Measurements from ENCODE around the gene CRYBB1.

CRYBB1 gene

GRCh38 chr22:26561756-26562417 is 55.9 kb downstream of the CRYBB1 start:
- H3K9me3 ChIP-seq (ENCODE audit: control insufficient read depth, insufficient read depth, low read length) = no peaks in the 10 kb centered on the region
- H3K27me3 ChIP-seq (ENCODE audit: control insufficient read depth, low read length) = no peaks in the 10 kb centered on the region
- peaks cover 5% of the 10 kb centered on the region; the same call in 1 of the 2 replicates for H4K20me1 ChIP-seq (ENCODE audit: control insufficient read depth, insufficient read depth, low read depth, low read length)
- H3K9me2 ChIP-seq (replicated peaks; ENCODE audit: control insufficient read depth, low read length) = no peaks in the 10 kb centered on the region
- no peak for TF ChIP-seq EZH2phosphoT487 (IDR thresholded peaks at IDR 0.05; ENCODE audit: borderline replicate concordance, low read length)
- TF ChIP-seq CTCF (IDR thresholded peaks at IDR 0.05; ENCODE audit: low read depth, low read length, poor library complexity, severe bottlenecking) = no peak
- no peak overlapping the region for H3K4me3 ChIP-seq (ENCODE audit: low read length)
- peaks cover 38% of the 10 kb centered on the region for H3K4me1 ChIP-seq (ENCODE audit: control insufficient read depth, low read length)
- H3K27ac ChIP-seq (ENCODE audit: low read depth, low read length) = no peak overlapping the region
- peaks cover 5% of the 10 kb centered on the region; the same call in 1 of the 2 replicates for H3F3A ChIP-seq (ENCODE audit: control insufficient read depth, insufficient read depth)
- peaks cover 23% of the 10 kb centered on the region for H3K36me3 ChIP-seq (ENCODE audit: control insufficient read depth, low read length)
- no peak overlapping the region for H3K4me2 ChIP-seq (ENCODE audit: low read length)
- H3K79me2 ChIP-seq (ENCODE audit: control insufficient read depth, low read length) = peaks cover 85% of the 10 kb centered on the region

GRCh38 chr22:26559961-26560575 is 57.8 kb downstream of the CRYBB1 start:
- H3K4me1 ChIP-seq (ENCODE audit: control insufficient read depth, low read length) = peaks cover 42% of the 10 kb centered on the region
- H3K9me3 ChIP-seq (ENCODE audit: control insufficient read depth, insufficient read depth, low read length) = no peaks in the 10 kb centered on the region
- H3K27me3 ChIP-seq (ENCODE audit: control insufficient read depth, low read length) = no peaks in the 10 kb centered on the region
- peaks cover 22% of the 10 kb centered on the region for H3K36me3 ChIP-seq (ENCODE audit: control insufficient read depth, low read length)
- H3F3A ChIP-seq (ENCODE audit: control insufficient read depth, insufficient read depth) = peaks cover 2% of the 10 kb centered on the region; the same call in 1 of the 2 replicates
- peaks cover 86% of the 10 kb centered on the region for H3K79me2 ChIP-seq (ENCODE audit: control insufficient read depth, low read length)
- no peak overlapping the region for H3K4me3 ChIP-seq (ENCODE audit: low read length)
- TF ChIP-seq EZH2phosphoT487 (IDR thresholded peaks at IDR 0.05; ENCODE audit: borderline replicate concordance, low read length) = no peak
- H3K9me2 ChIP-seq (replicated peaks; ENCODE audit: control insufficient read depth, low read length) = no peaks in the 10 kb centered on the region
- H3K27ac ChIP-seq (ENCODE audit: low read depth, low read length) = no peak overlapping the region
- H4K20me1 ChIP-seq (ENCODE audit: control insufficient read depth, insufficient read depth, low read depth, low read length) = 0 out of 2 replicates have a peak, but pooled peaks cover 3% of the 10 kb centered on the region
- no peak overlapping the region for H3K4me2 ChIP-seq (ENCODE audit: low read length)

GRCh38 chr22:26558248-26558895 is 59.5 kb downstream of the CRYBB1 start:
- no peak overlapping the region for H3K27ac ChIP-seq (ENCODE audit: low read depth, low read length)
- 0 out of 2 replicates have a peak, but pooled peaks cover 3% of the 10 kb centered on the region for H4K20me1 ChIP-seq (ENCODE audit: control insufficient read depth, insufficient read depth, low read depth, low read length)
- H3K36me3 ChIP-seq (ENCODE audit: control insufficient read depth, low read length) = peaks cover 11% of the 10 kb centered on the region
- H3K79me2 ChIP-seq (ENCODE audit: control insufficient read depth, low read length) = peaks cover 86% of the 10 kb centered on the region
- no peaks in the 10 kb centered on the region for H3K9me3 ChIP-seq (ENCODE audit: control insufficient read depth, insufficient read depth, low read length)
- H3K9me2 ChIP-seq (replicated peaks; ENCODE audit: control insufficient read depth, low read length) = no peaks in the 10 kb centered on the region
- H3K4me1 ChIP-seq (ENCODE audit: control insufficient read depth, low read length) = peaks cover 52% of the 10 kb centered on the region
- H3F3A ChIP-seq (ENCODE audit: control insufficient read depth, insufficient read depth) = peaks cover 2% of the 10 kb centered on the region; the same call in 1 of the 2 replicates
- TF ChIP-seq CTCF (IDR thresholded peaks at IDR 0.05; ENCODE audit: low read depth, low read length, poor library complexity, severe bottlenecking) = no peak
- no peak for TF ChIP-seq EZH2phosphoT487 (IDR thresholded peaks at IDR 0.05; ENCODE audit: borderline replicate concordance, low read length)
- H3K4me2 ChIP-seq (ENCODE audit: low read length) = no peak overlapping the region
- H3K27me3 ChIP-seq (ENCODE audit: control insufficient read depth, low read length) = no peaks in the 10 kb centered on the region
- H3K4me3 ChIP-seq (ENCODE audit: low read length) = no peak overlapping the region
